ENCODE measurements around the gene CCDC146. TPM values are rescaled to one million over a fixed set of nuclear protein-coding genes. Genes with fewer than 3 reads are reported as not detected.

The CCDC146 gene
- polyA plus RNA-seq, 1 donor from 2014 or later = 13.0 TPM

- Histone ChIP-seq H3K27me3 (ENCODE audit: insufficient read depth, low read depth, low read length) (no peaks in the 10 kb centered on the region), H3K27ac (ENCODE audit: low read length) (no peak overlapping the region), H3K9me2 (ENCODE audit: insufficient read depth, low read length) (no peaks in the 10 kb centered on the region), H2AFZ (ENCODE audit: low read depth, low read length) (no peak overlapping the region), H3K9ac (ENCODE audit: low read length) (no peak overlapping the region), H3K4me3 (ENCODE audit: low read length) (no peak overlapping the region), H3K4me2 (ENCODE audit: low read length) (no peak overlapping the region), H4K20me1 (ENCODE audit: insufficient read depth) (no peaks in the 10 kb centered on the region), H3K9me3 (ENCODE audit: low read length) (no peaks in the 10 kb centered on the region), H3K36me3 (ENCODE audit: insufficient read depth, low read length) (no peaks in the 10 kb centered on the region), H3K79me2 (replicated peaks; ENCODE audit: insufficient read depth, low read length) (no peaks in the 10 kb centered on the region), H3F3A (ENCODE audit: insufficient read depth, low read length, poor library complexity, severe bottlenecking) (no peaks in the 10 kb centered on the region)
- TF ChIP-seq EP300 (conservative IDR thresholded peaks at IDR 0.05; ENCODE audit: poor library complexity, severe bottlenecking) (no peak), RAD21 (conservative IDR thresholded peaks at IDR 0.05) (no peak), SMC3 (conservative IDR thresholded peaks at IDR 0.05; ENCODE audit: poor library complexity) (no peak), MXI1 (conservative IDR thresholded peaks at IDR 0.05; ENCODE audit: poor library complexity, severe bottlenecking) (no peak), TAF1 (IDR thresholded peaks at IDR 0.05; ENCODE audit: low read depth) (no peak), REST (IDR thresholded peaks at IDR 0.05; ENCODE audit: borderline replicate concordance) (no peak), POLR2AphosphoS5 (IDR thresholded peaks at IDR 0.05) (no peak), EZH2 (IDR thresholded peaks at IDR 0.05; ENCODE audit: borderline replicate concordance, insufficient read depth, low read length, poor library complexity, severe bottlenecking) (no peak), CTCF (IDR thresholded peaks at IDR 0.05; ENCODE audit: poor library complexity, severe bottlenecking) (no peak)
Measured at GRCh38 chr7:77313085-77313484, 190.7 kb downstream of the CCDC146 start.

- no peak overlapping the region for H3K9ac ChIP-seq (ENCODE audit: low read length)
- no peaks in the 10 kb centered on the region for H3K9me3 ChIP-seq (ENCODE audit: low read length)
- H3K27ac ChIP-seq (ENCODE audit: low read length) = no peak overlapping the region
- H3K27me3 ChIP-seq (ENCODE audit: insufficient read depth, low read depth, low read length) = no peaks in the 10 kb centered on the region
- no peaks in the 10 kb centered on the region for H4K20me1 ChIP-seq (ENCODE audit: insufficient read depth)
- H3K4me3 ChIP-seq (ENCODE audit: low read length) = no peak overlapping the region
- H3K79me2 ChIP-seq (replicated peaks; ENCODE audit: insufficient read depth, low read length) = no peaks in the 10 kb centered on the region
- H2AFZ ChIP-seq (ENCODE audit: low read depth, low read length) = no peak overlapping the region
- no peaks in the 10 kb centered on the region for H3F3A ChIP-seq (ENCODE audit: insufficient read depth, low read length, poor library complexity, severe bottlenecking)
- no peaks in the 10 kb centered on the region for H3K36me3 ChIP-seq (ENCODE audit: insufficient read depth, low read length)
- no peak for TF ChIP-seq TAF1 (IDR thresholded peaks at IDR 0.05; ENCODE audit: low read depth)
- no peak for TF ChIP-seq EP300 (conservative IDR thresholded peaks at IDR 0.05; ENCODE audit: poor library complexity, severe bottlenecking)
- TF ChIP-seq RAD21 (conservative IDR thresholded peaks at IDR 0.05) = no peak
- no peak for TF ChIP-seq REST (IDR thresholded peaks at IDR 0.05; ENCODE audit: borderline replicate concordance)
- no peak for TF ChIP-seq CTCF (IDR thresholded peaks at IDR 0.05; ENCODE audit: poor library complexity, severe bottlenecking)
- no peak for TF ChIP-seq MXI1 (conservative IDR thresholded peaks at IDR 0.05; ENCODE audit: poor library complexity, severe bottlenecking)
- no peak for TF ChIP-seq SMC3 (conservative IDR thresholded peaks at IDR 0.05; ENCODE audit: poor library complexity)
- no peak for TF ChIP-seq POLR2AphosphoS5 (IDR thresholded peaks at IDR 0.05)
- no peak for TF ChIP-seq EZH2 (IDR thresholded peaks at IDR 0.05; ENCODE audit: borderline replicate concordance, insufficient read depth, low read length, poor library complexity, severe bottlenecking)
- no peak overlapping the region for H3K4me2 ChIP-seq (ENCODE audit: low read length)
- H3K9me2 ChIP-seq (ENCODE audit: insufficient read depth, low read length) = no peaks in the 10 kb centered on the region
Measured at GRCh38 chr7:77313876-77314480, 191.6 kb downstream of the CCDC146 start.

Data from neural cell (in vitro differentiated cells).